DMS 273 (cell line): ENCODE data around the gene YIPF2.
"Not testable (repeated sequence)": the region's sequence is repeated elsewhere in the genome, so short reads cannot be mapped to it uniquely, and the experiment has no call there.

Source experiments
- DNase-seq: peaks from one replicate; lab custom pipeline; 2025; ENCODE audit not compliant: unreplicated experiment; lab: John Stamatoyannopoulos, UW

The YIPF2 gene

GRCh38 chr19:10928563-10929401 is at the start of gene YIPF2, which contains the start of gene TIMM29:
YIPF2 (minus strand) TSS chr19:10928639; CDS start chr19:10928410, 229 bp downstream.
TIMM29 (plus strand) TSS chr19:10928811; CDS start chr19:10928823, 12 bp downstream.
- peak; percentile 99 for DNase-seq

- no peak for DNase-seq
Observed at GRCh38 chr19:10977742-10978092, 49.3 kb upstream of the YIPF2 start.

- DNase-seq, result no peak
Observed at GRCh38 chr19:10976131-10976892, 47.9 kb upstream of the YIPF2 start.

GRCh38 chr19:10975374-10976130 is 47.1 kb upstream of the YIPF2 start:
- no peak for DNase-seq

GRCh38 chr19:10971107-10971726 is 42.8 kb upstream of the YIPF2 start:
- no peak for DNase-seq

DNA sequence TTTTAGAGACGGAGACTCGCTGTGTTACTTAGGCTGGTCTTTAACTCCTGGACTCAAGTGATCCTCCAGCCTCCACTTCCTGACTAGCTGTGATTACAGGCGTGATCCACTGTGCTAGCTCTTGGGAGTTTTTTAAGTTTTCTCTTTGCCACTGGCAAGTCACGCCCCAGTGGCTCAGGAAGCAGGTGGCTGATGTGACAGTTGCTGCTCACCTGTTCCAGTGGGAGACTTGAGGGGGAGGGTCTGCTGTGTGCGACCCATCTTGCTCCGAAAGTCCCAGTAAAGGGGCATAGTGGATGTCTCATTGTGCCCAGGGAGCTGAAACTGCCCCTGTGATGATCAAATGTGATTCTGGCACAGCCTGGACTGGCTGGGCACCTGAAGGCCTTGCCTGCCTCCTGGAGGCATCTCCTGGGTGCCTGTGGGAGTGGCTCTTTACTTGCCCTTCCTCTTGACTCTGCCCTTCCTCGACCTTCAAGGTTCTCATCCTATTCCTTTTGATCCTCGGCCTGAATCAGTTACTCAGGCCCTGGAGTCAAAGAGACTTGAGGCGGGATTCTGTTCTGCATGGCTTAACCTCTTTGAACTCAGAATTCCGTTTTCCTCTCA is 40.2 kb upstream of the YIPF2 start:
- no peak for DNase-seq

DNA sequence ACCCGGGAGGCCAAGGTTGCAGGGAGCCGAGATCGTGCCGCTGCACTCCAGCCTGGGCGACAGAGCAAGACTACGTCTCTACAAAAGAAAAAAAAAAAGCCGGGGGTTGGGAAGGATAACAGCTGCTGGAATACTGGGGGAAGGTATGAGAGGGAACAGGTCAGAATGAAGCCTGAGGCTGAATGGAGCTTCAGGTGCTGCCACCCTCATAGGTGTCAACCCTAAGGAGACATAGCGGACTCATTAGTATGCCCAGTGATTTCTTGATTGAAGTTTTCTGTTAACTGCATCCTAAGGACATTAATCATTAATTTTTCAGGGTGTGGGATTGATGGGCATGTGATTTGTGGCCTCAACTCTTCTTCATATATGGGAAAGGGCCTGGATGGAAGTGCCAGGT is 38.4 kb upstream of the YIPF2 start:
- no peak for DNase-seq

- DNase-seq, result no peak
Observed at GRCh38 chr19:10965398-10965797, 37.0 kb upstream of the YIPF2 start.

DNA sequence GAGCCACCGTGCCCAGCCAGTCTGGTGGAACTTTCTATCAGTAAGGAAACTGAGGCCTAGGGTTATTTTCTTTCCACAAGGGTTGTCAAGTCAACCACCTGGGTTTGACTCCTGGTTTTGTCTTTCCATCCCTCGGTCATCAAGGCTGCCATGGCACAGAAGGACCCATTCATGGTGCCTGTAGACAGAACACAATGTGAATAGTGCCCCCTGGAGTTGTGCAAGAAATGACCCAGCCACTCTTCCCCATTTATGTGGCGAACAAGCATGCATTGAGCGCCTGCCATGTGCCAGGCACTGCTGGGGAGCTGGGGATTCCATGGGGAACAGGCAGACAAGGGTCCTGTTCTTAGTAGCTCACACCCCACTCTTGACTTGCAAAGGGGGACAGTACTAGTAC is 36.5 kb upstream of the YIPF2 start:
- DNase-seq, result no peak

DNA sequence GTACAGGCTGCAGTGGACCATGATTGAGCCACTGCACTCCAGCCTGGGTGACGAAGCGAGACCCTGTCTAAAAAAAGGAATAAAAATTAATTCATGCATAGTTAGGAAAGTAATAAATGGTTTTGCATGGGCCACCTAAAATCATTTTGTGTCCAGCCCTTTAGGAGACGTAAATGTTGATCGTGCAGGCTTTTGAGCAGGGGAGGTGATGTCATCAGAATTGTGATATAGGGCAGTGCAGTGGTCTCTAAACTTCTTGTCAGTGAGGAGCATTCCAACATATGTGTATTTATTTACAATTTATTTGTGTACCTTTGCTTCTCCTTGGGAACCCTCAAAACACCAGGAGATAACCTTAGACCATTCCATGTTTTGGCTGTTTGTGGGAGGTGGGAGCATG is 35.4 kb upstream of the YIPF2 start:
- DNase-seq, result no peak

DNA sequence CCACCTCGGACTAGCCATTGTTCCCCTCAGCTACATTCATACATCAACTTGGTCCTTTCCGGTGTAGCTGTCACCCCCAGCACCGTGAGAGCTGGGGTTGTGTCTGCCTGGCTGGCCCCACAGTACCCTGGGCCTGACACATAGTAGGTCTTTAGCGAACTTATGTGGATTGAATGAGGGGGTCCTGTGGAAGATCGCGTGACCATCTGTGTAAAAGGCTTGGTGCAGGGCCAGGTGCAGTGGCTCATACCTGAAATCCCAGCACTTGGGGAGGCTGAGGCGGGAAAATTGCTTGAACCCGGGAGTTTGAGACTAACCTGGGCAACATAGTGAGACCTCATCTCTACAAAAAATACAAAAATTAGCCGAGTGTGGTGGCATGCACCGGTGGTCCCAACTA is 34.4 kb upstream of the YIPF2 start:
- DNase-seq, result no peak

- DNase-seq, result peak; percentile 68
Observed at GRCh38 chr19:10961073-10961860, 32.8 kb upstream of the YIPF2 start.

- DNase-seq, result peak; percentile 99
Observed at GRCh38 chr19:10960314-10961072, 32.1 kb upstream of the YIPF2 start, which contains the start of gene SMARCA4. SMARCA4 (plus strand) TSS chr19:10961030; CDS start chr19:10984152, 23,122 bp downstream.

DNA sequence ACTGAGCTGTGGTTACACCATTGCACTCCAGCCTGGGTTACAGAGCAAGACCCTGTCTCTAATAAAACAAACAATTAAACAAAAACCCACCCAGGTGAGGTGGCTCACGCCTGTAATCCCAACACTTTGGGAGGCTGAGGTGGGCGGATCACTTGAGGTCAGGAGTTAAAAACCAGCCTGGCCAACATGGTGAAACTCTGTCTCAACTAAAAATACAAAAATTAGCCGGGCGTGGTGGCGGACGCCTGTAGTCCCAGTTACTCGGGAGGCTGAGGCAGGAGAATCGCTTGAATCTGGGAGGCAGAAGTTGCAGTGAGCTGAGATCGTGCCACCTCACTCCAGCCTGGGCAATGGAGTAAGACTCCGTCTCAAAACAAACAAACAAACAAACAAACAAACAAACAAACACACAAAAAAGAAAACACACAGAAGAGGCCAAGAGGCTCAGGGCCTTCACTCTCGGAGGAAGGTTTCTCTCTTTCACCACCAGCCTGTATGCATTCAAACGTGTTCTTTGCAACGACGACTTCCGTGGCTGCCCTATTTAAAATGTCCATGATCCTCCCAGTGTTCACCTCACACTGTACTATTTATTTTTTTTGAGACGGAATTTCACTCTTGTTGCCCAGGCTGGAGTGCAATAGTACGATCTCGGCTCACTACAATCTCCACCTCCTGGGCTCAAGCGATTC is 31.0 kb upstream of the YIPF2 start:
- not testable (repeated sequence) for DNase-seq

GRCh38 chr19:10952809-10953208 is 24.4 kb upstream of the YIPF2 start:
- no peak for DNase-seq

- no peak for DNase-seq
Observed at GRCh38 chr19:10946958-10947657, 18.7 kb upstream of the YIPF2 start.

DNA sequence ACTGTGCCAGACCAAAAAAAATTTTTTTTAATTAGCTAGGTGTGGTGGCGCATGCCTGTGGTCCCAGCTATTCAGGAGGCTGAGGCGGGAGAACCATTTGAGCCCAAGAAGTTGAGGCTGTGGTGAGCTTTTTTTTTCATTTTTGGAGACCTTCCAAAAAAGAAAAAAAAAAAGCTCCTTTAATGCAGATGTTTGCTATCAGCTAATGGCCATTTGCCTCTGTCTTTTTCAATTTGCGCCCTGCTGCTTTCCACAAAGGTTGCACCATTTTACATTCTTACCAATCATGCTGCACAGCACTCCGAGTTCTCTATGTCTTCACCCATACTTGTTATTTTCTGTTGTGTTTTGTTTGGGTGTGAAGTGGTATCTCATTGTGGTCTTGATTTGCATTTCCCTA is 16.8 kb upstream of the YIPF2 start:
- DNase-seq, result no peak

DNA sequence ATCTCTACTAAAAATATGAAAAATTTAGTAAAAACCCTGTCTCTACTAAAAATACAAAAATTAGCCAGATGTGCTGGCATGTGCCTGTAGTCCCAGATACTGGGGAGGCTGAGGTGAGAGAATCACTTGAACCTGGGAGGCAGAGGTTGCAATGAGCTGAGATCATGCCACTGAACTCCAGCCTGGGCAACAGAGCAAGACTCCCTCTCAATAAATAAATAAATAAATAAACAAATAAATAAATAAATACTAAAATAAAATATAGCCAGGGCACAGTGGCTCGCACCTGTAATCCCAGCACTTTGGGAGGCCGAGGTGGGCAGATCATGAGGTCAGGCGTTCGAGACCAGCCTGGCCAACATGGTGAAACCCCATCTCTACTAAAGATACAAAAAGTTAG is 15.0 kb upstream of the YIPF2 start:
- not testable (repeated sequence) for DNase-seq
